Keratinocyte (primary cell): ENCODE measurements around the gene PGRMC2. TPM values are rescaled to one million over a fixed set of nuclear protein-coding genes. Genes with fewer than 3 reads are reported as not detected.
A peak's percentile ranks its signal among the peaks of the same experiment; 100 is the strongest.

ENCODE experiments used
- DNase-seq: peaks from one replicate; pipeline ENCODE4 v3.0.0-alpha.2; 2011; ENCODE audit warnings: low read depth, missing footprints, low spot score
- FAIRE-seq: peaks from 2 replicates; lab custom pipeline; 2011; peaks lifted over from hg19 to GRCh38; lab: Jason Lieb, UNC
- H2AFZ ChIP-seq: 2 replicates; pipeline ENCODE4 v1.6.0; 2012; ENCODE audit warnings: low read length, control low read depth, inconsistent platforms; ENCODE audit not compliant: control insufficient read depth
- H3K27ac ChIP-seq: 2 replicates; pipeline ENCODE4 v1.5.1; 2011; ENCODE audit warnings: low read length; ENCODE audit not compliant: control insufficient read depth, insufficient read depth
- H3K27me3 ChIP-seq: 3 replicates; pipeline ENCODE4 v1.6.0; 2011; ENCODE audit warnings: low read length; ENCODE audit not compliant: control insufficient read depth, insufficient read depth; ENCODE audit errors: extremely low read depth
- H3K36me3 ChIP-seq, 2 experiments: 2 replicates in 1 of 2; 3 replicates in 1 of 2; pipeline ENCODE4 v1.5.1; 2011; ENCODE audit warnings: low read length in 2 of 2, mild to moderate bottlenecking in 1 of 2; ENCODE audit not compliant: control insufficient read depth in 2 of 2, insufficient read depth in 2 of 2; ENCODE audit errors: extremely low read depth in 1 of 2
- H3K4me1 ChIP-seq: 3 replicates; pipeline ENCODE4 v1.5.1; 2011; ENCODE audit warnings: low read length; ENCODE audit not compliant: control insufficient read depth, insufficient read depth; ENCODE audit errors: extremely low read depth
- H3K4me2 ChIP-seq: 3 replicates; pipeline ENCODE4 v1.6.0; 2011; ENCODE audit warnings: low read depth, low read length; ENCODE audit not compliant: control insufficient read depth, insufficient read depth; ENCODE audit errors: extremely low read depth
- H3K4me3 ChIP-seq, 3 experiments: fragments of 200-600 bp in 1 of 3; sonication (generic) in 1 of 3; 2 replicates in 2 of 3; 3 replicates in 1 of 3; pipeline ENCODE4 v1.5.1; 2011 to 2016; ENCODE audit warnings: low read length in 3 of 3, mild to moderate bottlenecking in 3 of 3, control low read depth in 2 of 3, inconsistent platforms in 1 of 3, low read depth in 1 of 3, mixed read lengths in 1 of 3, mixed run types in 1 of 3, moderate library complexity in 1 of 3; ENCODE audit not compliant: control insufficient read depth in 2 of 3, insufficient read depth in 2 of 3; ENCODE audit errors: extremely low read depth in 1 of 3
- H3K79me2 ChIP-seq: 2 replicates; pipeline ENCODE4 v1.6.0; 2012; ENCODE audit warnings: low read length; ENCODE audit not compliant: control insufficient read depth, insufficient read depth
- H3K9ac ChIP-seq: 3 replicates; pipeline ENCODE4 v1.6.0; 2011; ENCODE audit warnings: low read length; ENCODE audit not compliant: control insufficient read depth, insufficient read depth; ENCODE audit errors: extremely low read depth
- H3K9me1 ChIP-seq: 3 replicates; pipeline ENCODE4 v1.6.0; 2011; ENCODE audit warnings: low read length; ENCODE audit not compliant: control insufficient read depth, insufficient read depth; ENCODE audit errors: extremely low read depth
- H3K9me3 ChIP-seq: 2 replicates; pipeline ENCODE4 v1.5.1; 2012; ENCODE audit warnings: low read depth, low read length; ENCODE audit not compliant: control insufficient read depth
- H4K20me1 ChIP-seq: 3 replicates; pipeline ENCODE4 v1.6.0; 2011; ENCODE audit warnings: low read length; ENCODE audit not compliant: control insufficient read depth, insufficient read depth; ENCODE audit errors: extremely low read depth
- CTCF ChIP-seq, 3 experiments: IDR thresholded peaks in 1 of 3; conservative IDR thresholded peaks in 1 of 3; optimal IDR thresholded peaks in 1 of 3; 2 replicates in 2 of 3; 3 replicates in 1 of 3; pipeline versions ENCODE3 to v1.5.1; 2011; ENCODE audit warnings: low read length in 3 of 3, mild to moderate bottlenecking in 3 of 3, moderate library complexity in 2 of 3, control low read depth in 1 of 3, inconsistent platforms in 1 of 3; ENCODE audit not compliant: insufficient read depth in 2 of 3; ENCODE audit errors: extremely low read depth in 1 of 3
- EZH2 ChIP-seq: IDR thresholded peaks from one replicate; pipeline ENCODE4 v1.6.1; 2012; ENCODE audit warnings: inconsistent platforms, mild to moderate bottlenecking, low read length, moderate library complexity
- dilution Hi-C: fragments of 300-500 bp; cut with MboI; formaldehyde crosslinking; loops from one replicate; pipeline ENCODE4 v1.7.0; 2020; ENCODE audit warnings: low sequenced_read_pairs; ENCODE audit not compliant: extremely low pct_ligation_motif_present
- polyA plus RNA-seq, 5 experiments: library from polyadenylated mRNA; depleted of rRNA in 3 of 5; stranded (reverse) in 3 of 5; stranded (forward) in 1 of 5; unstranded in 1 of 5; fragments of >200 nt; gene quantifications; 1 replicate in 1 of 5; 2 replicates in 3 of 5; 3 replicates in 1 of 5; pipeline versions ENCODE4 v1.2.1 to v1.2.3, GENCODE V29; 2011 to 2012; ENCODE audit warnings: missing spikeins in 2 of 5, low read depth in 1 of 5, low replicate concordance in 1 of 5

Gene PGRMC2
- polyA plus RNA-seq, 1 donor (not counting 4 experiments of a cell fraction or from before 2014, with no cell fraction given), result 26.7 TPM

GRCh38 chr4:128334256-128334655 lies 46.6 kb upstream of the PGRMC2 start:
- H3K27me3 ChIP-seq, result no peaks in the 10 kb centered on the region
- no peaks in the 10 kb centered on the region for H4K20me1 ChIP-seq
- dilution Hi-C loops, result no loop called here
- no peaks in the 10 kb centered on the region for H3K9me3 ChIP-seq
- no peaks in the 10 kb centered on the region for H3K79me2 ChIP-seq
- H3K9me1 ChIP-seq, result no peaks in the 10 kb centered on the region
- no peak for FAIRE-seq
- H3K4me1 ChIP-seq, result peaks cover 12% of the 10 kb centered on the region
- no peak overlapping the region for H3K4me3 ChIP-seq
- TF ChIP-seq EZH2 (no peak), CTCF (optimal IDR thresholded peaks at IDR 0.05 in 1 of 3, IDR thresholded peaks at IDR 0.05 in 1 of 3, conservative IDR thresholded peaks at IDR 0.05 in 1 of 3; ENCODE audit: extremely low read depth in 1 of 3, insufficient read depth in 2 of 3, low read length in 3 of 3) (no peak)
- H3K4me2 ChIP-seq, result no peak overlapping the region
- H3K36me3 ChIP-seq, result no peaks in the 10 kb centered on the region
- no peak overlapping the region for H3K9ac ChIP-seq
- H3K27ac ChIP-seq, result no peak overlapping the region
- no peak for DNase-seq
- no peak overlapping the region for H2AFZ ChIP-seq

- H3K79me2 ChIP-seq, result no peaks in the 10 kb centered on the region
- DNase-seq (no peak), FAIRE-seq (peak; percentile 41)
- no peaks in the 10 kb centered on the region for H3K36me3 ChIP-seq
- no peaks in the 10 kb centered on the region for H3K27me3 ChIP-seq
- no peaks in the 10 kb centered on the region for H4K20me1 ChIP-seq
- no peak for TF ChIP-seq CTCF (optimal IDR thresholded peaks at IDR 0.05 in 1 of 3, IDR thresholded peaks at IDR 0.05 in 1 of 3, conservative IDR thresholded peaks at IDR 0.05 in 1 of 3; ENCODE audit: extremely low read depth in 1 of 3, insufficient read depth in 2 of 3, low read length in 3 of 3)
- TF ChIP-seq EZH2, result no peak
- dilution Hi-C loops, result no loop called here
- H3K27ac ChIP-seq, result no peak overlapping the region
- H3K4me3 ChIP-seq, result no peak overlapping the region
- H3K4me2 ChIP-seq, result no peak overlapping the region
- H3K9ac ChIP-seq, result no peak overlapping the region
- no peaks in the 10 kb centered on the region for H3K9me3 ChIP-seq
- no peaks in the 10 kb centered on the region for H3K9me1 ChIP-seq
- peaks cover 4% of the 10 kb centered on the region for H3K4me1 ChIP-seq
- H2AFZ ChIP-seq, result no peak overlapping the region
These were observed 45.9 kb upstream of the PGRMC2 start for GRCh38 chr4:128333309-128334018.
